GM18508 (cell line): Measurements from ENCODE around the gene ADAMTS19.
"Not testable (repeated sequence)": the region's sequence is repeated elsewhere in the genome, so short reads cannot be mapped to it uniquely, and the experiment has no call there.

Source experiments
- ATAC-seq: cut with Tn5 transposase; IDR thresholded peaks from one replicate; pipeline ENCODE4 v1.9.1; 2021; ENCODE audit warnings: moderate number of reproducible peaks; ENCODE audit not compliant: insufficient read depth, unreplicated experiment

Gene ADAMTS19

DNA sequence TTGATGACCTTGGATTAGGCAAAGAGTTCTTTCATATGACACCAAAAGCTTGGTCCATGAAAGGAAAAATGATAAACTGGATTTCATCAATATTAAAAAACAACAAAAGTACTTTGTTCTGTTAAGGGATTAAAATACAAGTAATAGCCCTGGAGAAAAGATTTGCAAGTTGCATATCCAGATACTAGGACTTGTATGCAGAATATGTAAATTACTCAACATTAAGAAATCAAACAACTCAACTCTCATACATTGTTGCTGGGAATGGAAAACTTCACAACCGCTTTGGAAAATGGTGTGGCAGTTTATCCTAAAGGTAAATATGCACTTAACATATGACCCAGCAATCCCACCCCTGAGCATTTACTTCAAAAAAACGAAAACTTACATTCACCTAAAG is 112.0 kb downstream of the ADAMTS19 start:
- ATAC-seq, result no peak

GRCh38 chr5:129584496-129584895 is 124.4 kb downstream of the ADAMTS19 start:
- ATAC-seq, result not testable (repeated sequence)

DNA sequence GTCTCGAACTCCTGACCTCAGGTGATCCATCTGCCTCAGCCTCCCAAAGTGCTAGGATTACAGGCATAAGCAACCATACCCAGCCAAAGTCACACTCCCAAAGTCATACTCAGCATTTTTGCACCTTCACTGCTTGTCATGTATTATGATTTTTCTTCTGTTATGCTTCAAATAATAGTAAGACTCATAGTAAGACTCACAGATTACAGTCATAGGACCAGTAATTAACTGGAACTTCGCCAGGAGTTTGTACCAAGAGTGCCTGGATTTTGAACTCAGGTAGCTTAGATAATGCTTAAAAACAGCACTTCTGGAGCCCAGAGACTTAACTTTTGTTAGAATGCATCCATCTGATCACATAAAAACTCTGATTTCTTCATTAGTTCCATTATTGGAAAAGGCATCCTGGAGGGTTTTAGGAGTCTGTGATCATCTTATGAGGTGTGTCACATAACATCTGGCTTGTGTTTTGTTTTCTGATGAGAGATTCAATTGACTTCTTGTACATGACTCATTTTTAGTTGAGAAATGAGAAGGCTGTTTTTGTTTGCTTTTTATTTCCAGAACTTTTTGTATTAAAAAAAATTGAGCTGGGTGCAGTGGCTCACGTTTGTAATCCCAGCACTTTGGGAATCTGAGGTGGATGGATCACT is 131.5 kb downstream of the ADAMTS19 start:
- no peak for ATAC-seq

- ATAC-seq, result no peak
Measured at GRCh38 chr5:129593525-129593924, 133.4 kb downstream of the ADAMTS19 start.

DNA sequence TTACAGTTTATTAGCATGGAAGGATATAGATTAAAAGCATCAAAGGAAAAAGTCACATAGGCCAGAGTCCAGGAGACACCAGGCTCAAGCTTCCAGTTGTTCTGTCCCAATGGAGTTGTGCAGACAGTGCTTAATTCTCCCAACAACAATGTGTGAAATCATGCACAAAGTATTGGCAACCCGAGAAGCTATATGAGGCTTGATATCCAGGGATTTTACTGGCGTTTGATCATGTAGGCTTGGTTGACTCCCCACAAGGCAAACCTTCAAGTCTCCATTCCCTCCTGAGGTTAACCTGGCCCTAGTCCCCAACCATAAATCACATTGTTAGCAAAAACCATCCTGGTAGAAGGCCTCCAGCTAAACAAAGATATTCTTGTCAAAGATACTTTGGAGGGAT is 141.5 kb downstream of the ADAMTS19 start:
- no peak for ATAC-seq

- ATAC-seq, result no peak
Measured at GRCh38 chr5:129608350-129608749, 148.3 kb downstream of the ADAMTS19 start.

DNA sequence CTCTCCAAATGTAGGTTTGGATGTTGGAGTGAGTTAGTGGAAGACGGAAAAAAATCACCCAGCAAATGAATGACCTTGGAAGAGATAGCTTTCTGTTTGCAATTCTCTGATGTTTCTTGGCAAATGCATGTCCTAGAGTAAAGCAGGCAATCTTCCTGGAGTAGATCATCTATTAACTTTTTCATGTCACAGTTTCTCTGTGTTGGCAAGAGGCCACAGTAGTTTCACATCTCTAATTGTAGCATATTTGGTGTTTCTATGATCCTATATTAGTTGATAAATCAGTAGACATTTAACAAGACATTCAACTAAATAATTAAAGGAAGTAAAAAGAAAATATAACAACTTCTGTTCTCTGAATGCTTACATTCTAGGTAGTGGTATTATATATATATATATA is 149.6 kb downstream of the ADAMTS19 start:
- peak; percentile 91 for ATAC-seq

DNA sequence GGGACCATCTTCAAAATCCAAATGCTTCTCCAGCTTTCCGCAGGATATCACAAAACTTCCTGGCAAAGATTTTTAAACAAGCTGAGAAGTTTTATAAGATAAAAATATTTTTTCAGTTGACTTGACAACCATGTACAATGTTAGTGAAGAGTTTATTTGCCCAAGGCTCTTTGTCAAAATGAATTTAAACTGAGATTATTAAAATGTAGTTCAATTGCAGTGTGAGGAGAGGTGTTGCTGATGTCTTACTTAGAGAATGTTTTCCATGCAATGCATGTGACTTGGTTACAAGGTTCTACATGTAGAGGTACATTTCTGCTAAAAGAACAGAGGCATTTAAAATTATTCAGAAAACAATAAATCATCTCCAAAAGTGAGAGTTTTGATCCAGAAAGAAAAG is 156.4 kb downstream of the ADAMTS19 start:
- ATAC-seq, result no peak

- no peak for ATAC-seq
Measured at GRCh38 chr5:129617206-129617605, 157.1 kb downstream of the ADAMTS19 start.

DNA sequence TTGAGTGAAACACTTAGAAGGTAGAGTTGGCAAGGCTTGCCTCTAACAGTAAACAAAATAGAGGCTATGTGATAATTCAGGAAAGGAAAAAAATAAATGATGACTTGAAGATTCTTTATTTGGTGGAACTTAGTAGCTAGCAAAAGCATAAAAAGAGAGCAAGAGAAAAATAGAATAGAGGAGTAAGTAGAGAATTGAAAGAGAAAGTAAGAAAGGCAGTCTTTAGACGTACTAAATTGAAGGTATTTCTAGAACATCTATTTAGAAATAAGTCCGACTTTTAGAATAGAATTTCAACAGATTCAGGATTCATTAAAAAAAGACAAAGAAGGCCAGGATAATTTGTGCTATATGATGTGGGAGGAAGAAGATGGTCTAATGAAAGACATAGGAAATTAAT is 159.7 kb downstream of the ADAMTS19 start:
- no peak for ATAC-seq

- ATAC-seq, result no peak
Measured at GRCh38 chr5:129622531-129622930, 162.4 kb downstream of the ADAMTS19 start.

GRCh38 chr5:129629575-129629974 is 169.5 kb downstream of the ADAMTS19 start:
- no peak for ATAC-seq

GRCh38 chr5:129630101-129630500 is 170.0 kb downstream of the ADAMTS19 start:
- ATAC-seq, result no peak

- no peak for ATAC-seq
Measured at GRCh38 chr5:129631961-129632360, 171.9 kb downstream of the ADAMTS19 start.

- not testable (repeated sequence) for ATAC-seq
Measured at GRCh38 chr5:129637501-129637900, 177.4 kb downstream of the ADAMTS19 start.

GRCh38 chr5:129639331-129639730 is 179.2 kb downstream of the ADAMTS19 start:
- ATAC-seq, result no peak

DNA sequence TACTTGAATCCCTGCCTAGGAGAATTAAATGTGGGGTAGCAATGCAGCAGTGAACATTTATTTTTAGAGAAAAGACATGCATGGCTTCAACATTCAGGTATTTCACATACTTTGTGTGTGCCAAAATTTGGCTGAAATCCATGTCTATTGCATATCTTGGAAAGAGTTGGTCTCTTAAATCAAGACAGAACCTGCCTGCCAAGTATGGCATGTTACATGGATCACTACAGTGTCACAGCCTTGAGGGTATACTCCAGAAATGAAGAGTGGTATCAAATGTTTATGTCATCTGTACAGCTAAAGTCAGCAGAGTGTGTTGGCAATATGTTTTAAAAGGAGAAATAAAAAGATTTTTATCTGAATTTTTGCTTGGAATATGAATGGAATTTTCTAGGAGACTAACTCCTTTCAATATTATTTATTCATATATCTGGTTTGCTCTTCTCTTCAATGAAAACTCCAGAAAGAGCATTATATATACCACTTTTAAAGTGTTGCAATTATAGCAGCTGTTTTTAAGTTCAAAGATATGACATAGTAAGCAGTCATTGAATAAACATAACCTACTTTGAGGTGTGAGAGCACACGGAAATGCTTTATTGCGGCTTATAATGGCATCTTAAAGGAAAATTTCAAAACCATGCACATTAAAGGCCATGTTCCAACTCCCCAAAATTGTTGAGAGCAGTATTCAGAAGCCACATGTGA is 192.4 kb downstream of the ADAMTS19 start:
- ATAC-seq, result no peak

- ATAC-seq, result no peak
Measured at GRCh38 chr5:129653057-129653375, 192.9 kb downstream of the ADAMTS19 start.

- ATAC-seq, result no peak
Measured at GRCh38 chr5:129653442-129653841, 193.3 kb downstream of the ADAMTS19 start.

DNA sequence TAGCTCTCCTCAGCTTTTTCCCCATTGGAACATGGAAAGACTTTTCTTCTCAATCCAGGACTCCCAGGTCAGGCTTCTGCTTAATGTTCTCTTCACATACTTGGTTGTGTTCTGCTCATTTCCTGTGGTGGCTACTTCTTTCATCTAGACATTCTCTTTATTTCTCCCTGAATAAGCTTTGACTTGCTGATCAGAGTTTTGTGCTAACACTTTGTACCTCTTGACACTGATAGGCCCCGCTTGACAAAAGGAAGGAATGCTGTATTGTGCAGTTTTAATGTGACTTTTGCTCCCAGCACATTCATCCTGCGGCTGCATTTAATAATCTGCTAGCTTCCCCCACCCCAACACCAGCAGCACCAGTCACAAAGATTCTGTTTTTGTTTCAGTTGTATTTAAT is 196.9 kb downstream of the ADAMTS19 start:
- ATAC-seq, result no peak

DNA sequence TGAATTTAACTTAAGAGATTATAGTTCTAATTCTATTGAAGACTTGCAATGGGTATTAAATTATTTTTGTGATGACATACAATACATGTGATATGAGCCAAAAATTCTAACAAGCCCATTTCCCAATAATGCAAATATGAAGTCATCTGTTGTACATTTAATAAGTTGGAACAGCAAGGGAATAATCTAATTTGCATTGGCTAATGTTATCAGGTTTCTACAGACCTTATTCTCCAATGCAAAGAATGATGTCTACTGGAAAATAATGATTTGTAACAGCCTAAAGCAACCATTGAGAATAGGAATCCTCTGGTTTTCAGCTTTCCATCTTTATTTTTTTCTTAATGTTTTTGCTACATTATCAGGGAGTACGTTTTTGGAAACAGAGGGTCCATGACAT is 198.7 kb downstream of the ADAMTS19 start:
- ATAC-seq, result no peak

GRCh38 chr5:129661366-129662035 is 201.4 kb downstream of the ADAMTS19 start:
- no peak for ATAC-seq
